ENCODE data around the gene FGD4.

FGD4 gene

DNA sequence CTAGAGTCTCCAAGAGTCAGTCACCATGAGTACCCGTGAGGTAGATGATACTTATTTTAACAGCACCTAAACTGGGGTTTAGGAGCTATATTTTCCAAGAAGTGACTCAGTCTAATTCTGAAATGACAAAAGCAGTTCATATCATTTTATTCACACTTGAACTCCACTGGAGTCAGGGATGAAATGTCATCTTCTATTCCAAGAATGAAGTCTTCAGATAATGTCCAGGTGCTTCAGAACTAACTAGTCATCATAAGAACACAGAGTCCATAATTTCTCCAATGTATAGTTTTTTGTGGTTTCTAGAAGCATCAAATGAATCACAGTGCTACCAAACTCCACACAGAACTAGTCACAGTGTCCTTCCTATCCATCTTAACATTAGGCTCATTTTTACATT lies 293.0 kb downstream of the FGD4 start:
- no peak for DNase-seq

DNA sequence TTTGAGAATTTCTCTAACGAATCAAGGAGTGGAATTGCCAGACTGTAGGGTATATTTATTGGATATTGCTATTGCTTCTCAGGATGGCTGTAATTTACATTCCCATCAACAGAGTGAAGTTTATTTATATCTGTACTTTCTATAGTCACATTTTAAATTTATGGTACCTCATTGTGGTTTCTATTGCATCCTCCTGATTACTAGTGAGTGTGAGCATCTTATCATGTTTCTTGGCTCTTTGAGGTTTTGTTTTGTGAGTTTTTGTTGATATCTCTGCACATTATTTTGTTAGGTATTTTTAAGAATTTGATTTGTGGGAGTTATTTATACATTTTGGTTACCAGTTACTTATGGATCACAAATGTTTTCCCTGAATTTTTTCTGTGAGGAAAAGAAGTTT lies 293.7 kb downstream of the FGD4 start:
- no peak for DNase-seq
